PC-9 (cell line): ENCODE data around the gene POLD4. TPM values are rescaled to one million over a fixed set of nuclear protein-coding genes. Genes with fewer than 3 reads are reported as not detected.
A peak's percentile ranks its signal among the peaks of the same experiment; 100 is the strongest.

Experiments used
- BruUV-seq: library from RNA; stranded (reverse); fragments of 400-500 nt; replicated peaks from 2 replicates; lab custom pipeline; 2021; lab: Mats Ljungman, UMichigan
- CTCF ChIA-PET: fragments of 300-600 bp; sonication (Branson Sonifier 250); formaldehyde crosslinking; loops from one replicate; lab custom pipeline; 2022; ENCODE audit warnings: antibody characterized with exemption; lab: Charles Lee
- POLR2A ChIA-PET: fragments of 300-600 bp; sonication (Branson Sonifier 250); formaldehyde crosslinking; loops from one replicate; lab custom pipeline; 2022; ENCODE audit warnings: antibody characterized with exemption; ENCODE audit not compliant: unreplicated experiment; lab: Charles Lee
- DNase-seq, 2 experiments: peaks; one replicate each; pipeline versions ENCODE4 v3.0.0 to v3.0.0-alpha.2; 2015 to 2022; ENCODE audit warnings: mixed read lengths in 1 of 2
- H2AFZ ChIP-seq: fragments of 200-600 bp; sonication (generic); 2 replicates; pipeline ENCODE4 v1.8.1; 2017; ENCODE audit warnings: antibody characterized with exemption
- H3F3A ChIP-seq: fragments of 200-600 bp; sonication (generic); 2 replicates; pipeline ENCODE4 v1.8.1; 2017; ENCODE audit warnings: antibody characterized with exemption, mild to moderate bottlenecking, low read depth; ENCODE audit not compliant: insufficient read depth
- H3K27ac ChIP-seq: fragments of 200-600 bp; sonication (generic); 2 replicates; pipeline ENCODE4 v1.6.1; 2016; ENCODE audit warnings: mixed run types
- H3K27me3 ChIP-seq: fragments of 200-600 bp; sonication (generic); 2 replicates; pipeline ENCODE4 v1.6.1; 2016; ENCODE audit warnings: low read depth, mixed run types; ENCODE audit not compliant: insufficient read depth
- H3K36me3 ChIP-seq: fragments of 200-600 bp; sonication (generic); 2 replicates; pipeline ENCODE4 v1.6.1; 2016; ENCODE audit warnings: low read depth, mixed run types
- H3K4me1 ChIP-seq: fragments of 200-600 bp; sonication (generic); replicated peaks from 2 replicates; pipeline ENCODE4 v1.6.1; 2016; ENCODE audit warnings: mixed run types; ENCODE audit not compliant: insufficient read depth
- H3K4me2 ChIP-seq: fragments of 200-600 bp; sonication (generic); 2 replicates; pipeline ENCODE4 v1.6.1; 2017; ENCODE audit warnings: mixed run types
- H3K4me3 ChIP-seq: fragments of 200-600 bp; sonication (generic); 2 replicates; pipeline ENCODE4 v1.6.1; 2016; ENCODE audit warnings: mixed run types
- H3K79me2 ChIP-seq: fragments of 200-600 bp; sonication (generic); 2 replicates; pipeline ENCODE4 v1.6.1; 2017; ENCODE audit warnings: low read depth, mixed run types
- H3K9me2 ChIP-seq: fragments of 200-600 bp; sonication (generic); 2 replicates; pipeline ENCODE4 v1.8.1; 2017; ENCODE audit warnings: mild to moderate bottlenecking; ENCODE audit not compliant: insufficient read depth
- H3K9me3 ChIP-seq: fragments of 200-600 bp; sonication (generic); 2 replicates; pipeline ENCODE4 v1.8.1; 2016; ENCODE audit warnings: low read depth; ENCODE audit not compliant: insufficient read depth
- H4K20me1 ChIP-seq: fragments of 200-600 bp; sonication (generic); 2 replicates; pipeline ENCODE4 v1.8.1; 2017; ENCODE audit not compliant: insufficient read depth
- EZH2 ChIP-seq: fragments of 200-600 bp; sonication (generic); IDR thresholded peaks from 2 replicates; pipeline ENCODE4 v1.8.0; 2017; ENCODE audit warnings: antibody characterized with exemption, low read depth
- intact Hi-C: fragments of 100-400 bp; cut with micrococcal nuclease; formaldehyde crosslinking; loops from one replicate; pipeline ENCODE4 v1.10.0; 2022; ENCODE audit not compliant: unreplicated experiment
- total RNA-seq: library from RNA; stranded (reverse); gene quantifications from 2 replicates; pipeline ENCODE4 v1.2.3, GENCODE V29; 2021
- TF ChIP-seq, protein P1 (sequence below): fragments of 200-600 bp; sonication (generic); conservative IDR thresholded peaks from 2 replicates; pipeline ENCODE4 v1.6.1; 2017; ENCODE audit warnings: mixed run types, antibody characterized with exemption, mild to moderate bottlenecking, moderate library complexity

POLD4 gene
- total RNA-seq, 1 experiment from 2014 or later, result 67.1 TPM

DNA sequence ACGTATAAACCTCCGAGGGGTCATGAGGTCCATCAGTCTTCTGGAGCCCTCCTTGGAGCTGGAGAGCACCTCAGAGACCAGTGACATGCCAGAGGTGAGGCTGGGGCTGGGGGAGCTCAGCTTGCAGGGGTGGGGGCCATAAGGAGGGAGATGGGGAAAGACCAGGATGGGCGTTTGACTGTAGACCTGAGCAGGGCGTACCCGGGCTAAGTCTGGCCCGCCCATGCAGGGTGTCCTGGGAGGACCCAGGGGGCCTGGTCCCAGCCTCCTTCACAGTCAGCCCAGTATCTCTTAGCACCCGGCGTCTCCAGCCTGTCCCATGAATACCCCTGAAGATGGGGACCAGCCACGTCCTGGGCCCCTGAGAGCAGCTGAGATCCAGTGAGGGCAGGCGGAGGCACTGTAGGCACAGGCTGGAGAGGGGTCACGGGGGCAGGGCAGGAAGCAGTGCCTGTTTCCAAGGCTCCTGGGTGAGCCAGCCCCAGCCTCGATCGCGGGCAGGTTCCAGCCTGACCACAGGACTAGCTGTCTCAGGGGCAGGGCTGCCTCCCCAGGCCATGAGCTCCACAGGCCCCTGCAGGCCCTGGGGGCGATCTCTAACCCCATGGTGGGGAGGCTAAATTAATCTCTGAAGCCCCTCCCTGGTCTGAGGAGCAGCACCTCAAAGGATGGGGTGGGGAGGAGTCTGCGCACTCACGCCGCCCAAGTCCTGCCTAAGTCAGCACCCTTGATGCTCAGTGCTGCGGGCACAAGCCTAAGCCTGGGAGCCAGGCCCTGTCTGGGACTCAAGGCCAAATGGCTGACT is 42.9 kb downstream of the POLD4 start:
- Histone ChIP-seq H3K27ac (peak overlapping the region; percentile 87), H3K4me1 (peaks cover 54% of the 10 kb centered on the region), H3K9me3 (no peaks in the 10 kb centered on the region), H3K79me2 (peaks cover 9% of the 10 kb centered on the region), H3K9me2 (no peaks in the 10 kb centered on the region), H3K4me2 (peak overlapping the region; percentile 78; the same call in 1 of the 2 replicates), H3K36me3 (peaks cover 5% of the 10 kb centered on the region; the same call in 1 of the 2 replicates), H3K27me3 (no peaks in the 10 kb centered on the region), H3F3A (peaks cover 60% of the 10 kb centered on the region), H4K20me1 (no peaks in the 10 kb centered on the region), H3K4me3 (no peak overlapping the region), H2AFZ (no peak overlapping the region)
- TF ChIP-seq, protein P1, sequence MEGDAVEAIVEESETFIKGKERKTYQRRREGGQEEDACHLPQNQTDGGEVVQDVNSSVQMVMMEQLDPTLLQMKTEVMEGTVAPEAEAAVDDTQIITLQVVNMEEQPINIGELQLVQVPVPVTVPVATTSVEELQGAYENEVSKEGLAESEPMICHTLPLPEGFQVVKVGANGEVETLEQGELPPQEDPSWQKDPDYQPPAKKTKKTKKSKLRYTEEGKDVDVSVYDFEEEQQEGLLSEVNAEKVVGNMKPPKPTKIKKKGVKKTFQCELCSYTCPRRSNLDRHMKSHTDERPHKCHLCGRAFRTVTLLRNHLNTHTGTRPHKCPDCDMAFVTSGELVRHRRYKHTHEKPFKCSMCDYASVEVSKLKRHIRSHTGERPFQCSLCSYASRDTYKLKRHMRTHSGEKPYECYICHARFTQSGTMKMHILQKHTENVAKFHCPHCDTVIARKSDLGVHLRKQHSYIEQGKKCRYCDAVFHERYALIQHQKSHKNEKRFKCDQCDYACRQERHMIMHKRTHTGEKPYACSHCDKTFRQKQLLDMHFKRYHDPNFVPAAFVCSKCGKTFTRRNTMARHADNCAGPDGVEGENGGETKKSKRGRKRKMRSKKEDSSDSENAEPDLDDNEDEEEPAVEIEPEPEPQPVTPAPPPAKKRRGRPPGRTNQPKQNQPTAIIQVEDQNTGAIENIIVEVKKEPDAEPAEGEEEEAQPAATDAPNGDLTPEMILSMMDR, result no peak
- TF ChIP-seq EZH2, result no peak
- intact Hi-C loops, result loop anchor here (10.0 kb wide), 1 partner anchor 356 kb away; the partner anchor contains the start of gene PC
- ChIA-PET POLR2A (interaction anchor here (0.6 kb wide), 2 partner anchors 274 to 700 kb away, joined by 3 to 5 read pairs; partner anchors contain the start of gene ALDH3B1), CTCF (no interaction called here)
- BruUV-seq, result no TSS peak
- no peak for DNase-seq

DNA sequence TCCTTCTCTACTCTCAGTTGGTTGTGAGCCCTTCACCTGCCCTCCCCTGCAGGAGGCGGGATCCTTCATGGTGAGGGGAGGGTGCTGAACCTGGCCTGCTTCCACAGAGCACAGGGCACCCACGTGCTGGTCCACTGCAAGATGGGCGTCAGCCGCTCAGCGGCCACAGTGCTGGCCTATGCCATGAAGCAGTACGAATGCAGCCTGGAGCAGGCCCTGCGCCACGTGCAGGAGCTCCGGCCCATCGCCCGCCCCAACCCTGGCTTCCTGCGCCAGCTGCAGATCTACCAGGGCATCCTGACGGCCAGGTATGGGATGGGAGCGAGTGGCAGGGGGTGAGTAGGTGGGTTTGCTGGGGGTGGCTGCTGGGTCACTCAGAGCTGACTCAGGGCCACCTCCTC is 43.7 kb downstream of the POLD4 start:
- H3K9me2 ChIP-seq, result no peaks in the 10 kb centered on the region
- no peak for DNase-seq
- H3K4me3 ChIP-seq, result no peak overlapping the region
- ChIA-PET POLR2A (no interaction called here), CTCF (no interaction called here)
- H3K4me2 ChIP-seq, result no peak overlapping the region
- no peaks in the 10 kb centered on the region for H4K20me1 ChIP-seq
- peaks cover 52% of the 10 kb centered on the region for H3F3A ChIP-seq
- no peaks in the 10 kb centered on the region for H3K9me3 ChIP-seq
- H3K27ac ChIP-seq, result 0 out of 2 replicates have a peak overlapping the region, but pooled peaks have one; percentile 87
- no TSS peak for BruUV-seq
- intact Hi-C loops, result loop anchor here (10.0 kb wide), 1 partner anchor 355 kb away; the partner anchor contains the start of gene PC
- H2AFZ ChIP-seq, result no peak overlapping the region
- H3K36me3 ChIP-seq, result peaks cover 5% of the 10 kb centered on the region; the same call in 1 of the 2 replicates
- H3K27me3 ChIP-seq, result no peaks in the 10 kb centered on the region
- H3K79me2 ChIP-seq, result peaks cover 16% of the 10 kb centered on the region
- no peak for TF ChIP-seq EZH2
- TF ChIP-seq, protein P1, result no peak
- peaks cover 55% of the 10 kb centered on the region for H3K4me1 ChIP-seq

DNA sequence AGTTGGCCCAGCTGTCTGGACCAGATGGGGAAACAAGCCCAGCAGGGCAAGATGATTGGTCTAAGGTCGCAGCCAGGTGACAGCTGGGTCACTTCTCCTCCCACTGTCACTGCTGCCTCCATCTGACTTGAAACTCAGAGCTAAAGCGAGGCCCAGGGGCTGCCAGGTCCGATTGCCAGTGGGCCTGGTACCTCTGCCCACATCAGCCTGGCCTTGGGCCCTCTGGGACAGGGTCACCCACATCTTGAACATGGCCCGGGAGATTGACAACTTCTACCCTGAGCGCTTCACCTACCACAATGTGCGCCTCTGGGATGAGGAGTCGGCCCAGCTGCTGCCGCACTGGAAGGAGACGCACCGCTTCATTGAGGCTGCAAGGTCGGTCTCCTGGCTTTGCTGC is 44.2 kb downstream of the POLD4 start:
- no peaks in the 10 kb centered on the region for H3K27me3 ChIP-seq
- no peaks in the 10 kb centered on the region for H3K9me3 ChIP-seq
- DNase-seq, result no peak
- peaks cover 52% of the 10 kb centered on the region for H3F3A ChIP-seq
- peaks cover 54% of the 10 kb centered on the region for H3K4me1 ChIP-seq
- no TSS peak for BruUV-seq
- intact Hi-C loops, result no loop called here
- H3K4me2 ChIP-seq, result no peak overlapping the region
- H3K4me3 ChIP-seq, result no peak overlapping the region
- H3K9me2 ChIP-seq, result no peaks in the 10 kb centered on the region
- no peak overlapping the region for H3K27ac ChIP-seq
- no peak overlapping the region for H2AFZ ChIP-seq
- peaks cover 5% of the 10 kb centered on the region; the same call in 1 of the 2 replicates for H3K36me3 ChIP-seq
- peaks cover 21% of the 10 kb centered on the region for H3K79me2 ChIP-seq
- H4K20me1 ChIP-seq, result no peaks in the 10 kb centered on the region
- ChIA-PET POLR2A (no interaction called here), CTCF (no interaction called here)
- no peak for TF ChIP-seq EZH2
- TF ChIP-seq, protein P1, result no peak
